IMR-90 (cell line): ENCODE data around the gene KRTAP9-6. TPM values are rescaled to one million over a fixed set of nuclear protein-coding genes. Genes with fewer than 3 reads are reported as not detected.

ENCODE experiments used
- ATAC-seq: fragments of 200-7000 bp; cut with Tn5 transposase; 2 replicates; pipeline ENCODE4 v1.9.1; 2020; ENCODE audit warnings: low read depth, mild to moderate bottlenecking, moderate library complexity
- BruUV-seq: library from RNA; stranded (reverse); fragments of 400-500 nt; replicated peaks from 2 replicates; lab custom pipeline; 2021; lab: Mats Ljungman, UMichigan
- CTCF ChIA-PET: fragments of 300-600 bp; formaldehyde crosslinking; extraction: SDS; loops from one replicate; lab custom pipeline; 2021; ENCODE audit warnings: antibody characterized with exemption; lab: Yijun Ruan, JAX
- POLR2A ChIA-PET: fragments of 300-600 bp; sonication (Branson Sonifier 250); formaldehyde crosslinking; loops from one replicate; lab custom pipeline; 2022; ENCODE audit warnings: antibody characterized with exemption; ENCODE audit not compliant: unreplicated experiment; lab: Charles Lee
- DNase-seq: peaks from one replicate; pipeline ENCODE4 v3.0.0; 2013
- H2AFZ ChIP-seq: replicated peaks from 2 replicates; pipeline ENCODE3; 2013; ENCODE audit warnings: low read length, mild to moderate bottlenecking; ENCODE audit not compliant: poor library complexity
- H2AK5ac ChIP-seq: 2 replicates; pipeline ENCODE4 v1.6.1; 2013; ENCODE audit warnings: low read depth, low read length, inconsistent platforms
- H2AK9ac ChIP-seq: replicated peaks from 2 replicates; pipeline ENCODE3; 2013; ENCODE audit warnings: mild to moderate bottlenecking, low read depth, low read length, moderate library complexity; ENCODE audit not compliant: poor library complexity
- H2BK120ac ChIP-seq: 2 replicates; pipeline ENCODE4 v1.6.1; 2013; ENCODE audit warnings: low read depth, low read length, inconsistent platforms
- H2BK15ac ChIP-seq: 3 replicates; pipeline ENCODE4 v1.6.1; 2013; ENCODE audit warnings: low read depth, low read length, inconsistent platforms
- H2BK20ac ChIP-seq: 2 replicates; pipeline ENCODE4 v1.6.1; 2013; ENCODE audit warnings: low read depth, mild to moderate bottlenecking, inconsistent platforms, low read length, moderate library complexity
- H2BK5ac ChIP-seq: 2 replicates; pipeline ENCODE4 v1.6.1; 2013; ENCODE audit warnings: mild to moderate bottlenecking, low read depth, low read length, inconsistent platforms; ENCODE audit not compliant: poor library complexity, severe bottlenecking
- H3K14ac ChIP-seq: replicated peaks from 2 replicates; pipeline ENCODE4 v1.6.1; 2013; ENCODE audit warnings: low read depth, low read length, inconsistent platforms
- H3K18ac ChIP-seq: 2 replicates; pipeline ENCODE4 v1.6.1; 2013; ENCODE audit warnings: low read depth, low read length, control low read depth
- H3K23ac ChIP-seq: 2 replicates; pipeline ENCODE4 v1.6.1; 2013; ENCODE audit warnings: low read depth, low read length, inconsistent platforms
- H3K27ac ChIP-seq: 2 replicates; pipeline ENCODE4 v1.5.1; 2013; ENCODE audit warnings: mild to moderate bottlenecking, control low read depth, low read length; ENCODE audit not compliant: insufficient read depth
- H3K27me3 ChIP-seq: 2 replicates; pipeline ENCODE4 v1.6.1; 2013; ENCODE audit warnings: low read length; ENCODE audit not compliant: control insufficient read depth, insufficient read depth
- H3K36me3 ChIP-seq: 2 replicates; pipeline ENCODE4 v1.6.1; 2013; ENCODE audit warnings: low read length, mixed read lengths; ENCODE audit not compliant: control insufficient read depth, insufficient read depth
- H3K4ac ChIP-seq: 2 replicates; pipeline ENCODE4 v1.6.1; 2013; ENCODE audit warnings: low read depth, low read length, inconsistent platforms
- H3K4me1 ChIP-seq: 2 replicates; pipeline ENCODE4 v1.6.1; 2013; ENCODE audit warnings: low read length, mixed read lengths; ENCODE audit not compliant: control insufficient read depth, insufficient read depth
- H3K4me2 ChIP-seq: 2 replicates; pipeline ENCODE4 v1.6.1; 2013; ENCODE audit warnings: low read depth, mild to moderate bottlenecking, control low read depth, low read length, moderate library complexity
- H3K4me3 ChIP-seq: 2 replicates; pipeline ENCODE4 v1.5.1; 2013; ENCODE audit warnings: low read depth, mild to moderate bottlenecking, control low read depth, low read length, moderate library complexity; ENCODE audit not compliant: insufficient read depth
- H3K56ac ChIP-seq: 2 replicates; pipeline ENCODE4 v1.6.1; 2013; ENCODE audit warnings: low read length, inconsistent platforms; ENCODE audit not compliant: insufficient read depth; ENCODE audit errors: extremely low read depth
- H3K79me1 ChIP-seq, 2 experiments: 2 replicates each; pipeline ENCODE4 v1.6.1; 2013; ENCODE audit warnings: low read length in 2 of 2, inconsistent platforms in 1 of 2, low read depth in 1 of 2
- H3K9ac ChIP-seq: 2 replicates; pipeline ENCODE4 v1.6.1; 2013; ENCODE audit warnings: low read depth, low read length, control low read depth
- H3K9me1 ChIP-seq: 2 replicates; pipeline ENCODE4 v1.6.1; 2013; ENCODE audit warnings: low read length, inconsistent platforms; ENCODE audit not compliant: insufficient read depth
- H3K9me3 ChIP-seq: 2 replicates; pipeline ENCODE4 v1.6.1; 2013; ENCODE audit warnings: low read length; ENCODE audit not compliant: control insufficient read depth, insufficient read depth
- H4K20me1 ChIP-seq: 2 replicates; pipeline ENCODE4 v1.6.1; 2013; ENCODE audit warnings: low read length, inconsistent platforms; ENCODE audit not compliant: insufficient read depth
- H4K5ac ChIP-seq: 2 replicates; pipeline ENCODE4 v1.6.1; 2013; ENCODE audit warnings: mild to moderate bottlenecking, low read depth, low read length, control low read depth
- H4K8ac ChIP-seq, 2 experiments: 2 replicates each; pipeline ENCODE4 v1.6.1; 2013; ENCODE audit warnings: low read depth in 2 of 2, low read length in 2 of 2, control low read depth in 1 of 2, inconsistent platforms in 1 of 2
- H4K91ac ChIP-seq: 2 replicates; pipeline ENCODE4 v1.6.1; 2013; ENCODE audit warnings: low read depth, low read length, inconsistent platforms; ENCODE audit not compliant: insufficient read depth
- CEBPB ChIP-seq: IDR thresholded peaks from 2 replicates; pipeline ENCODE4 v1.6.1; 2012; ENCODE audit warnings: low read depth, low read length, improper control_type of control experiment
- NFE2L2 ChIP-seq: fragments of 150-350 bp; IDR thresholded peaks from 2 replicates; pipeline ENCODE4 v1.6.1; 2016; ENCODE audit warnings: low read depth, mild to moderate bottlenecking, low read length
- WGBS, 2 experiments: methylation state at CpG; one replicate each; pipeline versions ENCODE4 v1.1.5 to v1.1.7; 2013; ENCODE audit warnings: missing lambda C conversion rate in 2 of 2; ENCODE audit not compliant: insufficient read length in 1 of 2; ENCODE audit errors: extremely low coverage in 2 of 2; 5-methylcytosine and 5-hydroxymethylcytosine counted together
- dilution Hi-C: fragments of 300-500 bp; cut with HindIII; formaldehyde crosslinking; loops from one replicate; pipeline ENCODE4 v1.14.3; 2018; ENCODE audit warnings: low sequenced_read_pairs; ENCODE audit not compliant: unreplicated experiment
- in situ Hi-C: fragments of 300-500 bp; cut with MboI; formaldehyde crosslinking; loops from 3 replicates; pipeline ENCODE4 v1.14.3; 2019; ENCODE audit warnings: low sequenced_read_pairs, inconsistent platforms, mixed read lengths
- intact Hi-C: fragments of 100-400 bp; cut with micrococcal nuclease; formaldehyde crosslinking; loops from 2 replicates; pipeline ENCODE4 v1.10.0; 2022
- polyA plus RNA-seq, 3 experiments: library from polyadenylated mRNA; depleted of rRNA; stranded (reverse); fragments of >200 nt; gene quantifications; 2 replicates each; pipeline ENCODE4 v1.2.3, GENCODE V29; 2012; ENCODE audit warnings: low replicate concordance in 1 of 3
- total RNA-seq: library from RNA; depleted of rRNA; stranded (reverse); fragments of >200 nt; gene quantifications from 2 replicates; pipeline ENCODE4 v1.2.3, GENCODE V29; 2012

KRTAP9-6 gene
- total and polyA plus RNA-seq, 2 of the 4 experiments (the other 2 are of a cell fraction) = not detected

DNA sequence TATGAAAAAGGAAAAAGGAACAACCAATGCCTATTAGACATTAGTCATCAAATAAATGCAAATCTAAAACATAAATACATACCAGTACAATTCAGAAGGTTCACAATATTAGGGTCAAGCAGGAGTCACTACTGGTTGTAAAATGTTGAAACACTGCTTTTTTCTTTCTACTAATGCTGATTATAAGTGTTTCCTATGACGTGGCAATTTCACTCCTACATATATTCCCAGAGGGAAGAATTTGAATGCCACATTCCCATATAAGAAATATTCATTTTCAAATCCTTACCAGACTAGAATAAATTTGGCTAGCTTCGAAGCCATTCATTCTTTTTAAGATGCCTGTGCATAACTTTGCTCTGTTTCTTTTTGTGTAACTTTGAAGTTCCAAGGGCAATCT lies 41.4 kb upstream of the KRTAP9-6 start:
- Histone ChIP-seq H4K91ac (no peak overlapping the region), H3K36me3 (no peaks in the 10 kb centered on the region), H2AFZ (no peak overlapping the region), H4K8ac (no peak overlapping the region), H3K79me1 (no peaks in the 10 kb centered on the region), H2AK5ac (no peak overlapping the region), H3K4ac (no peak overlapping the region), H2AK9ac (no peak overlapping the region), H3K27me3 (peaks cover 4% of the 10 kb centered on the region; the same call in 1 of the 2 replicates), H4K20me1 (no peaks in the 10 kb centered on the region), H3K4me3 (no peak overlapping the region), H3K14ac (no peak overlapping the region), H4K5ac (no peak overlapping the region), H2BK5ac (no peak overlapping the region), H3K56ac (no peak overlapping the region), H3K18ac (no peak overlapping the region), H3K23ac (no peak overlapping the region), H3K9me1 (no peaks in the 10 kb centered on the region; the same call in 1 of the 2 replicates), H3K27ac (no peak overlapping the region), H2BK15ac (no peak overlapping the region), H2BK120ac (no peak overlapping the region), H3K9ac (no peak overlapping the region), H2BK20ac (no peak overlapping the region), H3K4me2 (no peak overlapping the region), H3K9me3 (no peaks in the 10 kb centered on the region), H3K4me1 (no peaks in the 10 kb centered on the region)
- dilution Hi-C loops = no loop called here
- ATAC-seq (no peak), DNase-seq (peak; percentile 35)
- WGBS, 2 experiments = no CpG with 5 or more reads among the region's 2 CpGs
- ChIA-PET CTCF (no interaction called here), POLR2A (no interaction called here)
- BruUV-seq = no TSS peak
- intact Hi-C loops = no loop called here
- in situ Hi-C loops = no loop called here
- TF ChIP-seq NFE2L2 (0 out of 2 replicates have a peak, but pooled peaks have one; percentile 14), CEBPB (no peak)
